Suppressor macrophage treated with lipopolysaccharide for 1 hour (primary cell): ENCODE measurements around the gene CYP2C19.
"Not testable (repeated sequence)": the region's sequence is repeated elsewhere in the genome, so short reads cannot be mapped to it uniquely, and the experiment has no call there.

Experiments
- DNase-seq, 3 donors: peaks; one replicate each; pipeline ENCODE4 v3.0.0-alpha.2; 2020 to 2022

The CYP2C19 gene

GRCh38 chr10:94889123-94889522 lies 126.6 kb downstream of the CYP2C19 start:
- no peak for DNase-seq

GRCh38 chr10:94890264-94891022 lies 128.0 kb downstream of the CYP2C19 start:
- DNase-seq, result no peak

GRCh38 chr10:94898414-94898813 lies 135.9 kb downstream of the CYP2C19 start:
- DNase-seq, result not testable (repeated sequence)

- no peak for DNase-seq
Measured at GRCh38 chr10:94902080-94902479, 139.6 kb downstream of the CYP2C19 start.

- DNase-seq, result no peak
Measured at GRCh38 chr10:94902570-94902969, 140.1 kb downstream of the CYP2C19 start.
